GM10266 (cell line): Measurements from ENCODE around the gene POU2AF2.

ENCODE experiments used
- DNase-seq: peaks from one replicate; pipeline ENCODE4 v3.0.0; 2012; ENCODE audit errors: extremely low spot score
- CTCF ChIP-seq: IDR thresholded peaks from 2 replicates; pipeline ENCODE4 v1.5.1; 2012; ENCODE audit warnings: mild to moderate bottlenecking, low read depth; ENCODE audit not compliant: control insufficient read depth, insufficient read depth; ENCODE audit errors: missing control alignments

POU2AF2 gene

GRCh38 chr11:111298413-111299100 is 53.0 kb downstream of the POU2AF2 start, which contains the start of gene POU2AF3:
POU2AF3 (plus strand) TSS chr11:111298546; CDS start chr11:111298582, 36 bp downstream.
- DNase-seq = no peak
- no peak for TF ChIP-seq CTCF

GRCh38 chr11:111299101-111300026 is 53.8 kb downstream of the POU2AF2 start:
- TF ChIP-seq CTCF = peak; percentile 74
- DNase-seq = peak; percentile 74

GRCh38 chr11:111300569-111300968 is 55.0 kb downstream of the POU2AF2 start:
- TF ChIP-seq CTCF = no peak
- DNase-seq = no peak

- no peak for TF ChIP-seq CTCF
- DNase-seq = no peak
Observed at GRCh38 chr11:111301004-111301841, 55.7 kb downstream of the POU2AF2 start.

GRCh38 chr11:111301842-111302118 is 56.3 kb downstream of the POU2AF2 start:
- DNase-seq = no peak
- TF ChIP-seq CTCF = no peak

- no peak for DNase-seq
- TF ChIP-seq CTCF = no peak
Observed at GRCh38 chr11:111302298-111302697, 56.8 kb downstream of the POU2AF2 start.
